Measurements from ENCODE around the gene PEF1. TPM values are rescaled to one million over a fixed set of nuclear protein-coding genes. Genes with fewer than 3 reads are reported as not detected.
A peak's percentile ranks its signal among the peaks of the same experiment; 100 is the strongest.

PEF1 gene
- total RNA-seq, 1 donor from 2014 or later = 80.4 TPM

DNA sequence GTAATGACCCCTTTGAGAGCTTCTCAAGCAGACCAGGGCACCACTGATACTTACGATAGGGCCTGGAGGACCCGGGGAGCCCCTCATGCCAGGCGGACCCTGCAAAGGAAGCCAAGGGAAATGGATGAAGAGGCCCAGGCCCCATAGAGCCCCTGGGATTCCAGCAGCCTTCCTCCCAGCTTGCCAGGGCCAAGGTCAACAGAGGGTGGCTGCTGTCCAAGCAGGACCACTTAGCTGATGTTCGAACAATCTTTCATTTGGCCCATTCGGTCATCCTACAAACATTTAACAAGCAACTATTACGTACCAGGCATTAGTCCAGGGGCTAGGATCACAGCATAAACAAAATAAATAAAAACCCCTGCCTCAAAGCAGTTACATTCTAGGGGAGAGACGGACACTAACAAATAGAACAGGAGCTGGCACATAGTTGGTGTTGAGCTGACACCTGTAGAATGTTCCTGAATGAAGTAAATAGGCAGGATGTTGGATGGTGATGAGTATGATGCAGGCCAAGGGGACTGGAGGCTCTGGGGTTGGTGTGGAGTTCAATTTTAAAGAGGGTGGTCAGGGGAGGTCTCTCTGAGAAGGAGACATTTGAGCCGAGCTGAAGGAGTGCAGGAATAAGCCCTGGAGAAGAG is 27.0 kb upstream of the PEF1 start:
- DNase-seq (ENCODE audit: low read depth) = no peak

DNA sequence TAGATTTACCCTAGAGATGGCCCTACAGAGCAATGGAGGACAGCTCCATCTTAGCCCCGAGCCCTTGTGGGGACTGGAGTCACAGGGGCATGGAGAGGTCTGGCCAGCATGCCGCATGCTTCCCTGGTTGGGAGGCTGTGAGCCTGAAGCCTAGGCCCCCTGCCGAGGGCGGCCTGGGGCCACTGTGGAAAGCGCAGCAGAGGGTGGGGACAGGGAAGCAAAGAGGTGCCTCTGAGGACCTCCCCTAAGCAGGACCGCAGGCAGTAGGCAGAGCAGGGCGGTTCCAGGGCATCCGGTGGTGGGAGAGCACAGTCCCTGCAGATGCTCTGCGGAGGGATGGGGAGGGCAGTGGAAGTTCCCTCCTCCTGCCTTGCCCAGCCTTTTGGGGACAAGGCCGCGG is 26.5 kb upstream of the PEF1 start:
- no peak for DNase-seq (ENCODE audit: low read depth)

DNA sequence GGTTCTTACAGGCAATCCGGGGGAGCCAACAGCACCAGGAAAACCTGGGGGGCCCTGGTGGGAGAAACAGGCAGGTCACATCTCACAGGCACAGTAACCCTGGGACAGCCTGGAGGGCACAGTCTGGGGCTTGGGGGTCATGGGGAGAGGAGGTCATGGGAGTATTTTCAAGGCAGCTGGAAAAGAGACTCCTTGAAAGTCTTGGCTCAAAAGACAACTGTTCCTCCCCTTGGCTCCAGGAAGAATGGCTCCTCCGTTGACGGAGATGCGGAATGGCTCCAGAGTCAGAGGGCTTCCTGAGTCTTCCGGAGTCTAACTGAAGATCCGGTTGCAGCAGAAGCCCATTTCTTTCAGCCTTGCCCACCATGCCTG is 25.9 kb upstream of the PEF1 start:
- DNase-seq (ENCODE audit: low read depth) = no peak

DNA sequence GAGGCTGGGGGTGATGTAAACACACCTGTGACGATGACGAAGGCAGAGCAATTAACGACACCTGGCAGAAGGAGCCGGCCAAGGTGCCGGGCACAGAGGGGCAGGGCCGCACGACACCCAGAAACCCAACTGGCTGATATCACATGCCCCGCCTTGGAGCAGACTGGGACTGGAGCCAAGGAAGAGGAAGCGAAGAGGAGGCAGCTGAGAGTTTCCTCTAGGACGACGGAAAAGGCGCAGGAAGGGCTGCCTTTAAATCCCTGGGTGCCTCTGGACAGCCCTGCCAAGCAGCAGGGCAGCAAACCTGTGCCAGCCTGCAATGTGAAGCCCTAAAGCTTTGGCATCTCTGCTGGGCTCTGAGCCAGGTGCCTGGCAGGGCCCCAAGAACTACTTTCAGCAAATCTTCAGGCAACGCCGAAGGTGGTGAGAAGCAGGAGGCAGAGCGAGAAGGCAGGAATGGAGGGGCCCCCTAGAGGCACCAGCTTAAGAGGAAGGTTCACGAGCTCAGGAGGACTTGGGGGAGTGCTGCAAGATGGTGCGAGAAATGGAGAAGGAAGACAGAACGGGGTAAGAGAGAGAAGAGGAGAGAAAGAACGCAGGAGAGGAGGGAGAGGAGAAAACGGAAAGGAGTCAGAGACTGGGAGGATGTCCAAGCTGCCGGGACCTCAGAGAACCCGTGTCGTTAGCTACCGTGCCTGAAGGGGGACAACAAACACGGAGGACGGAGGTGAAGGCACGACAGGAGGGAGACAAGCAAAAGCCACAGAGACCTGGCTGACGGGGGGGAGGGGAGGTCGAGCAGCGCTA is 25.3 kb upstream of the PEF1 start:
- DNase-seq (ENCODE audit: low read depth) = peak; percentile 80

DNA sequence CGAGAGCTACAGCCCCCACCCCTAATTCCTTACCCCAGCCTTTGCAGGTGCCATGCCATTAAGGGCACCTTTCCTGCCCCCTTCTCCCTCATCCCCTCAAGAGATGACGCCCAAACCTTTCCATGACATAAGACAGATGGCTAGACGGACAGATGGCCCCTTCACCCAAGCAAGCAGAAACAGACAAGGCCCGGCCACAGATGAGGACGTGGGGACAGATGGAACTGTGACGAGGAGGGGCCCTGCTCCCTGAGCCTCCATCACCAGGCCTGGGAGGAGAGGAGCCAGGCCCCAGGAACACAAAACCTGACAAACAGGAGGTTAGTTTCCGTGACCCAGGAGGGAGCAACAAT is 24.7 kb upstream of the PEF1 start:
- DNase-seq (ENCODE audit: low read depth) = no peak

DNA sequence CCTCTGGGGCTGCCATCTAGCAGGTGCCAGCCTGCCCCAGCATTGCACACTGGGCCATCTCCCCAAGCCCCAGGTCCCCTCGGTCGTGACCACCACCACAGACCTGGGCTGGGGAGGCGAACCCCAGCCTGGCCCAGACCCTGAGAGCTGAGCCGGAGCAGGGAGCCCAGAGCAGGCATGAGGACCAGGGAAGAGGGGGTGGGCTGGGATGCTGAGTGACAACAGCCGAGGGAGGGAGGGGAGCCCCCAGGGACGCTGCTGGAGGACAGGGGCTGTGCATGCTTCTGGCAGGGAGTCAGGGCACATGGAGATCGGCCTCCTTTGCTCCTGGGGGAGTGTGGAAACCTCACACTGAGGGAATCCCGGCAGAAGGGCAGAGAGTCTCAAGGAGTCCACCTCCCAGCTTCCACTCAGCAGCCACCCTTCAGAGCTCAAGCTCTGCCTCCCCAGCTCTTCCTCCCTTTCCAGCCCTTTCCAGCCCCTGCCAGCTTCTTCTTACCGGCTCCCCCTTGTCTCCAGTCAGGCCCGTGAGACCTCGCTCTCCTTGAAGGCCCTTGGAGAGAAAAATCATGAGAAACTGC is 23.7 kb upstream of the PEF1 start:
- no peak for DNase-seq (ENCODE audit: low read depth)

DNA sequence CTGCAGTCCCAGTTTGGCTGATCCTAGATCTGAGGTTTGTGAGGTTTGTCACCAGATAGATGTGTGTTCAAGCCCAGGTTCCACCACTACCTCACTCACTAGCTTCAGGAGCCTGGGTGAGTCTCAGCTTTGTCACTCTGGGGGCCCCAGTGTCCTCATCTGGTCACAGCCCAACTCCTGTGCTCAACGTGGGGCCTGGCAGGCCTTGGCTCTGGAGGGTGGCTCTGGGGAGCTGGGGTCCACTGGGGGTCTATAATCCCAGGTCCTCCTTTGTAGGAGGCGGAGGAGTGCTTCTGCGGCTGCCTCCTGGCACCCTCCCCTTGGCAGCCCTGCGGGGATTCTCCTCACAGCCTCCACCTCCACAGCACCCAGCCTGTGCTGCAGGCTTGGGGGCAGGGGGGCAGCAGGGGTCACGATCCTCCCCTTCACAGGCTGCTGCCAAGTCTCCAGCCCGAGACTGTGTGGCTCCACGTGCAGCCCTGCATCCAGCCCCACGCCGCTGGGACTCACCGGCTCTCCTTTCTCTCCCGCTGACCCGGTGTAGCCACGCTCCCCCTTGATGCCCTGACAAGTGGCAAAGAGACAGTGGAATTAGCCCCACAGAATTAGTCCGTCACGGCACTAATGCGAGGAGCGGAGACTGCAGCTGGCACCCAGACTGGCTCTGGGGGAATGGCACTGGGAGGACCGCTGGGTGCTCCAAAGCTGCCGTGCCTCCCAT is 22.5 kb upstream of the PEF1 start:
- no peak for DNase-seq (ENCODE audit: low read depth)

DNA sequence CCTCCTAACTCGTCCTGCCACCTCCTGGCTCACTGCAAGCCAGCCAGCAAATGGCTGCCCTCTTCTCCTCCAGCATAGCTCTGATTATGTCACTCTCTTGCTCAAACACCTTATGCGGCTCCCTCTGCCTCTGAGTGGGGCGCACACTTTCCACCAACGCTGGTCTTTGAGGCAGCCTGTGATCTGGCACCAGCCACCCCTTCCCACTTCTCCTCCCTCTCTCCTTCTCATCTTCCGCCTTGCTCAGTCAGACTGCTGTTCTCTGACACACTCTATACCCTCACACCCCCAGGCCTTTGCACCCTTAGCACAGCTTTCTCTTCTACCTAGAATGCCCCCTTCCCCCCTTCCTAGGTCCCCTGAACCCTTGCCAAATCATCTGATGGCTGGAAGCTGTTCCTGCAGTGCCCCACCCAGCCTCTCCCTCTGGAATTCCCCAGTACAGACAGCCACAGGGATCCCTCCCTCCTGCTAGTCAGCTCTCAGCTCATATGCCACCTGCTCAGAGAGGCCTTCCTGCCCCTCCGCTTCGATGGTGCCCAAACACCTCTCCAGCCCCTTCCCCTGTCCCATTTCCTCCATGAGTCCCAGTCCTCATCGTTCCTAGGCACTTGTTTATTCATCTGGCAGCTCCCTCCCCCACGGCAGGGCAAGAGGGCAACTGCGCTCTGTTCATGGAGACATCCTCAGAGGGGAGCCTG is 21.7 kb upstream of the PEF1 start:
- peak; percentile 76 for DNase-seq (ENCODE audit: low read depth)

DNA sequence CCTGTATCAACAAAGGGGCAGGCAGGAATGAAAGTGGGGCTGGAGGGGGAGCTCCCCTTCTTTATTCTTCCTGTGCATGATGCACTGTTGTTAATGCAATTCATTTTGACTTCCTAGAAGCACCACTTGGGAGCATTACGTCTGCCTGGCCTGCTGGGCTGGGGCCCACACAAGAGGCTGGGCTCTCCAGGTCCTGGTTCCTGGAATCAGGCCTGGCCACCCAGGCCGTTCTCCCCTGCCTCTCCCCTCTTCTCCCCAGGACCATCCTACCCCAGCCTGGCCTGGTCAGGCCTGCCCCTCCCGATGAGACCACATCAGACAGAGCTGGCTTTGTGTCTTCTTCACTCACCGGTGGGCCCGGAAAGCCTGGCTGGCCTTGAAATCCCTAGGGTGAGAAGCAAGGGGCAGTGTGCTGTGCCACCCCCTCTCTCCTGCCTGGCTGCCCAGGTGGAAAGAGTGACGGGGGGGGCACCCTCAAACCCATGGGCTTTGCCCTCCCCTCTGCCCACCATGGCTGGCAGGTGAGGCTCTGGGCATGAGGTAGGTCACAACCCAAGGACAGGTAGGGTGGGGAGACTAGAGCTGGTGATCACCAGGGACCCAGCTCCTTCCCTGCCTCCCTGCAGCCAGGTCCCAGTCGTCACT is 20.7 kb upstream of the PEF1 start:
- DNase-seq (ENCODE audit: low read depth) = no peak

DNA sequence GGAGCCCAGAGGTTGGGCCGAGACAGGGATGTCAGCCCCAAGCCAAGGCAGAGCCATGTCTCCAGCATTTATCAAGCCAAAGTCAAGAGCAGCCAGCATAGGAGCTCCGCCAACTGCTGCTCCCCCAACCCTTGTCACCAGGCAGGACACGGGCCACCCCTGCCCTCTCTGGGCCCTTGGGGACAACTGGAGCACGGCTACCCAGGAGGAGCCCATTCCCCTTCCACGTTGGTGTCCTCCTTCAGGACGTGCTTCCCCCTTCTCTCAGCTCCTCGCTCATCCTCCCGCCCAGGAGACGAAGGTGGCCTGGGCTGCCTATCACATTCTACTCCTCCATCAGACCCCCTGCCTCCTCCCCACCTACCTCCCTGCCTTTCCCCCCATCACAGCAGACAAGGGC is 19.9 kb upstream of the PEF1 start:
- no peak for DNase-seq (ENCODE audit: low read depth)

DNA sequence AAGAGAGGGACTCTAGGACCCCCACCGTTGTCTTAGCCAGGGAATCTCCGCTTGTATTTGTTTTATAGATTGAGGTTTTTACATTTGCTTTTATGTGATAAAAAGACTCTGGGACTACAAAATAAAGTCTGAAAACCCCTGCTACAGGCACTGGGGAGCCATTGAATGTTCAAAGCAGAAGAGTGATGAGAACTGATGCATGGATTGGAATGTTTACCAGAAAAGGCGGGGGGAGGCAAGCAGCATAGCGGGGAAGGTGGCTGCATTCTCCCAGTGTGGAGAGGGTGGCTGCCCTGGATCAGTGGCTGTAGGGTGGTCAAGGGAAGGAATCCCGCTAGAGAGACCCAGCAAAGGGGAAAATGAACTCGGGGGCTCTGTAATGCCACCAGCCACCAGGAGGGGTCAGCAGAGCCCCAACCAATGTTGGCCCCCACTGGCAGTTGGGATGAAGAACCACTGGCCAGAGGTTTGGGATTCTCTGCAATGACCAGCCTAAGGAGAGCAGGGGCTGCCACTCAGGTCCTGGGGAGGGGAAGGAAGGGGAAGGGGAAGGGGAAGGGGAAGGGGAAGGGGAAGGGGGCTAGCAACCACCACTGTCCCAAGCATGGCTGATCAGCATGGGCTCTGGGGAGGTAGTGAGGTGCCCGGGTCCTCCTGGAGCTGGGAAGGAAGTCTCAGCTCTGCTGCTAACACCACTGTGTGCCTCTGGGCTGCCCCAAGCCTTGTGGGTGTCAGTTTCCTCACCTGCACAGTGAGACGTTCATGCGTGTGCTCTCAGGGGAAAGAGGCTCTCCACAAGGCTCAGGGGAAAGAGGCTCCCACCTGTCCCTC is 19.2 kb upstream of the PEF1 start:
- DNase-seq (ENCODE audit: low read depth) = no peak

DNA sequence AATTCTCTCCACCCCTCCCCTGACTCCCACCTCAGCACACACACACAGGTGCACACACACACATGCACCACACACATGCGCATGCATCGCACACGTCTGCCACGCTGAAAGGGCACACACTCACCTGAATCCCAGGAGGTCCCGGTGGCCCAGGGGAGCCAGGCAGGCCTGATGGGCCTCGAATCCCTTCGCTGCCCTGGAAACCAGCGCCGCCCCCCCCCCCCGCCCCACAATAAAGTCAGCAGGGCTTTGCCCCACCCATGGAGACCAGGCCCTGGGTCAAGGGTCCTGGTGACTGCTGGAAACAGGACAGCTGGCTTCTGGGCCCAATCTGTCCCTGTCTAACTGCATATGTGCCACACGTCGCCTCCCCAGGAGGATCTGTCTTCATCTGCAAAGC is 17.8 kb upstream of the PEF1 start:
- DNase-seq (ENCODE audit: low read depth) = no peak

DNA sequence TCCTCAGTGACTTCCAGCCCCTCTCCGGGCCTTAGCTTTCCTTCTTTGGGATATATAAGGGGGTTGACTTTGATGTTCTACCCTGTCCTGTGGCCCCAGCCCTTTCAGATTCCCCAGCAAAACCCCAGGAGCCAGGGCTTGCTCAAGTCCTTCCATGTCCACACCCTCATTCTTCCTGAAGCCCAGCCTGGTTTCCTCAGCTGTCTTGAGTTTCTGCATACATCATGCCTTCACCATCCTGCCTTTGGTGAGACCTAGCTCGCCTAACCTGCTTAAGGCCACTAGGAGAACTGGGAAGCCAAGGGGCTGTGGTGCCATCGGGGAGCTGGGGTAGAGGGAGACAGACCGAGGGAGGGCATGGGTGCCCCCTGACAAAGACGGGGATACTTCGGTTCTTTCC is 17.2 kb upstream of the PEF1 start:
- DNase-seq (ENCODE audit: low read depth) = no peak

DNA sequence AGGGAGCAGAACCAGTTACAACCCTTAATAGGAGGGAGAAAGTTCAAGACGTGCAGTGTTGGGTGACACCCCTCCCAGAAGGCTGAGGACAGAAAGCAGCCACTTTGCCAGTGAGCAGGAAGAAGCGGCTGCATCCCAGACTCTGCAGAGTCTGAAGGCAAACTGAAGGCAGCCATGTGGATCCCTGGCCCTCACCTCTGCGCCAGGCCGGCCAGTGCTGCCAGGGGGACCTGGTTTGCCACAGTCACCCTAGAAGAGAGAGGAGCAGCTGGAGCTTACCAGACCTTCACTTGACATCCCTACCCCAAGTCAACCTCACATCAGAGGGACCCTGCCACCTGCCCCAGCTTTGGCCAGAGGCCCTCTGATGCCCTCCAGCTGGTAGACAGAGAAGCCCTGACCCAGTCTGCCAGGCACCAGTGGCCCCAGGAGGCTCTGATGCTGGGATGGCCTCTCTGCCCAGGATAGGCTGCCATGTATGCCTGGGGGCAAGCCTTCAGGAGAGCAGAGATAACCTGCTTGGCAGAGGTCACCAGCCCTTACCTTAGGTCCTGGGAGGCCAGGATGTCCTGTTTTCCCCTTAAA is 16.3 kb upstream of the PEF1 start:
- no peak for DNase-seq (ENCODE audit: low read depth)

DNA sequence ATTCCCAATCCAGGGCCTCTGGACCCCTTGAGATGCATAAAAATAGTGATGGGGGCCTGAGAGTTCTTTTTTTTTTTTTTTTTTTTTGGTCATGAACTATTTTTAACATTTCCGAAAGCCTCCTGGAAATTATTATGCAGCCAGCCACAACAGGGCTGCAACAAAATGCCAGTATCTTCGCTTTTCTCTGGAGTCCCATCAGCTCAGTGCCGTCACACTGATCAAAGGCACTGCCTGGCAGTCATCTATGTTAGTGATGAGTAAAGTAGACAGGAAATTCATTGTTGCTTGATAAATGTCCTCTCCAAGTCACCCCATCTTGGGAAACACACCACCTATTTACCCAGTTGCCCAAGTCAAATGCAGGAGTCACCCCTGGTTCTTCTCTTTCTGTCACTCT is 15.2 kb upstream of the PEF1 start:
- no peak for DNase-seq (ENCODE audit: low read depth)

DNA sequence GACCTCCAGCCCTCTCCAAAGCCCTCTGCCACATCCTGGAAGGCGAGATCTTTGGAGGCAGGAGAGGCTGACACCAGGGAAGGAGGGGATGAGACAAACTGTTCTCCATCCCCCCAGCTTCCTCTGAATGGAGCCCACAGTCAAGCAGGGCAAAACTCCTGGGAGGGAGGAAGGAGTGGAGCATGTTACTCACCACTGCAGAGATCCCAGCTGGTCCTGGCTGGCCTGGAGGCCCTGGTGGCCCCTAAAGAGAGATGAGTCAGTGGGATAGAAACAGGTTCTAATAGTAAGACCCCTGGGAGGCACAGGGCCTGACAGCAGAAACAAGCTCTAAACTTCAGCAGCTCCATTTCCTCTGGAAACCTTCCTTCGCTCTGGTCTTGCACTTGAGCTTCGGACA is 14.0 kb upstream of the PEF1 start:
- DNase-seq (ENCODE audit: low read depth) = no peak

DNA sequence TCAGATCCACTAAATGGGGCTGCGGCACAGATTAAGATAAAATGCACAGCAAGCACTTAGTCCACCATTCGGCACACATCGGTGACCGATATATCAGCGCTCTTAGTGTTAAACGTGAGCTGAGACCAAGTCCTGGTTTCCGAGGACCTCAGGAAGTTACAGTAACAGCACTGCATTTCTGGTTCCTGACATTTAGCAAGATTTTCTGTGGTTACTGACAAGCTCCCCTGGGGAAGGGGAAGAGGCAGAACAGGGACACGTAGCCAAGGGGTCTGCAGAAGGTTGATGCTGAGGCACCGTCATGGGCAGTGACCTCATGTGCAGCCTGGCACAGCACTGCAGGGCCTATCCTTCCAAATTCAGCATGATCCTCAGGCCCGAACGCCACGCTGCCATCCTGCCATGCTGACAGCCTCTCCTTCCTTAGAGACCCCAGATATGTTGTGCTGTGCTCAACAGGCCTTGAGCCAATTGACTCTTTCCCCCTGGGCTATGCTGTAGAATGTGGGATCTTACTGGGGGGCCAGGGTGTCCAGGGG is 13.4 kb upstream of the PEF1 start:
- DNase-seq (ENCODE audit: low read depth) = no peak

DNA sequence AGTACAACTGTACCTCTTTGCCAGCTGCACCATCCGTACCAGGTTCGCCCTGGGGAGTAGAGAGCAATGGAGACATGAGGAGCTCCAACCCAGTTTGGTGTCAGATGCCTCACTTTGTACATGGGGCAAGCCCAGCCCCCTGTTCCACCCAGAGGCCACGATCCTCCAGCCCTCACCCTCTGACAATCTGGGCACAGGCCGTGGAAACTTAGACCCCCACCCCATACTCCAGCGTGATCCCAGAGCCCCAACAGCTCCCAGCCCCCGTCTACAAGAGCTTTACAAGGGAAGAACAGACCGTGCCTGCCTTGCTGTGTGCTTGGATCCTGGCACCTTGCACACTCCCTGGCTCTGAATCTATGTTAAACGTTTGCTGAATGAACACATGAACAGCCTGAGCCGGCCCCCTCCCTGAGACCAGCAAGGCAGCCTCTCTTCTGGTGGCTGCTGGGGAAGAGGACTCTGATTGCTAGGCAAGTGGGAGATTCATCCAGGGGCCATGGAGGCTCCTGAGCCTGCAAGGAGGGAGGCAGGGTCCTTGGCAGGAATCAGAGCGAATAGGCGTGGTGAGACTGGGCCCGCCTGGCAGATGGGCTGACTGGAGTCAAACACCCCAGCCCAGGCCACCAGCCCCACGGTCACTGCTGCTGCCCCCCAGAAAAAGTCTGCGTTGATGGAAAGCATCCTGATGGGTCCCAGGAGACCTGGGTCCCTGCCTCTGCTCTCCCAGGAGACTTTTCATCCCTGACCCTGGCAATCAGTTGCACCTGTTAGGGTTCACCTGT is 12.5 kb upstream of the PEF1 start:
- no peak for DNase-seq (ENCODE audit: low read depth)

DNA sequence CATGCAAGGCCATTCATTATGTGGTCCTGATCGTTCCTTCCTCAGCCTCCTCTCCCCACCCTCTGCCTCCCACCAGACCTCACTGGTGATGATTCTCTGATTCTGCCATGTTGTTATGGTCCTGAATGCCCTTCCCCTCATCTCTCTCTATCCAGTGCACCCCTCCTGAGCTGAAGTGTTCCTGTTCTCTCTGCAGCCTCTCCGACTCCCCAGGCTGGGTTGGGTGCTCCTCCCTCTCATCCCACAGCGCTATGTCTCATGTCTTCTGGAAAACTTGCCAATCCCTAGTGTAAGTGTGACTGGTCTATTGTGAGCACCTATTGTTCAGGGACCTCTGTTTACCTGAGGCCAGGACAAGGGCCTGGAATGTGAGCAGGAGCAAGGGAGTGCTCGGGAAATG is 11.1 kb upstream of the PEF1 start:
- no peak for DNase-seq (ENCODE audit: low read depth)

Data from renal cortical epithelial cell (primary cell).